ENCODE data around the gene PCNT.

Gene PCNT

DNA sequence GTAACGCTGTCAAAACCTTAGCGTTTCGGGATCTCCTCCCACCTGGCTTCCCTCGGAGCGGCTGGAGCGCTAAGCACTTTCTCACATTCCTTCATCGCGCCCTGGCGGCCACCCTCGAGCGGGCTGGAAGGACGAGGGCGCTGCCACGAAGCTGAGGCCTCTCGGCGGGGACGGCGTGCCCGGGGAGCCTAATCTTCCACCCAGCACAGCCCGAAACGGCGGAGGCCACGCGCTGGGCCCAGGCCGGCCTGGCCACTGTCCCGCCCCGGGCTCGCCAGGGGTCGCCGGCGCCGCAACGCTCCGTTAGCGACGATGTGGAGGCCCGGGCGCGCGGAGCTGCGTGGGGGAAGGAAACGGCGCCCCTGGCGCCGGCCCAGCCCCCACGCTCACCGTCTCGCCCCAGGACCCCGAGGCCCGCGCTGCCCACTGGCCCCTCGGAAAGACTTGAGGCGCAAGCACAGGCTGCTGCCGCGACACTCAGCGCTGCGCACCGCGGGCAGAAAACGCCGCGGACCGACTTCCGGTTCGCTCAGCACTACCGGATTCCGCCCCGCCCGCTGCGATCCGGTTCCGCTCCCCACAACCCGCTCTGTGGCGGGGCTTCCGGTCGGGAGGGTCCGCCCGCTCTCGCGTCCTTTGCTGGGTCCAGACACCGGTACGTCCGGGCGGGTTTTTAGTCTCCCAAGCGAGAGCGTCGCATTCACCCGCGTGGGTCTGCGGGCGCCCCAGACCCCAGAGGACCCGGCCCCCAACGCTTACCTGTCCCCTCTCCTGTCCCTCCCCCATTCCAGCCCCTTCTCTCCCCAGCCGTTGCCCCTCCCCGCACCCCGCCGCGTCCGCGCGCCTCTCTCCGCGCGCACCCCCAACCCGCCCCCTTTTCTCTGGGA is 38.0 kb upstream of the PCNT start, which contains the start of gene YBEY (continued):
- TF ChIP-seq, protein P1, sequence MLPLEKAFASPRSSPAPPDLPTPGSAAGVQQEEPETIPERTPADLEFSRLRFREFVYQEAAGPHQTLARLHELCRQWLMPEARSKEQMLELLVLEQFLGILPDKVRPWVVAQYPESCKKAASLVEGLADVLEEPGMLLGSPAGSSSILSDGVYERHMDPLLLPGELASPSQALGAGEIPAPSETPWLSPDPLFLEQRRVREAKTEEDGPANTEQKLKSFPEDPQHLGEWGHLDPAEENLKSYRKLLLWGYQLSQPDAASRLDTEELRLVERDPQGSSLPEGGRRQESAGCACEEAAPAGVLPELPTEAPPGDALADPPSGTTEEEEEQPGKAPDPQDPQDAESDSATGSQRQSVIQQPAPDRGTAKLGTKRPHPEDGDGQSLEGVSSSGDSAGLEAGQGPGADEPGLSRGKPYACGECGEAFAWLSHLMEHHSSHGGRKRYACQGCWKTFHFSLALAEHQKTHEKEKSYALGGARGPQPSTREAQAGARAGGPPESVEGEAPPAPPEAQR (tag by site-specific recombination; IDR thresholded peaks at IDR 0.05) = no peak
- no peak for TF ChIP-seq ZNF223 (tag by site-specific recombination; IDR thresholded peaks at IDR 0.05)
- no peak for TF ChIP-seq ZNF544 (tag by site-specific recombination; IDR thresholded peaks at IDR 0.05)

DNA sequence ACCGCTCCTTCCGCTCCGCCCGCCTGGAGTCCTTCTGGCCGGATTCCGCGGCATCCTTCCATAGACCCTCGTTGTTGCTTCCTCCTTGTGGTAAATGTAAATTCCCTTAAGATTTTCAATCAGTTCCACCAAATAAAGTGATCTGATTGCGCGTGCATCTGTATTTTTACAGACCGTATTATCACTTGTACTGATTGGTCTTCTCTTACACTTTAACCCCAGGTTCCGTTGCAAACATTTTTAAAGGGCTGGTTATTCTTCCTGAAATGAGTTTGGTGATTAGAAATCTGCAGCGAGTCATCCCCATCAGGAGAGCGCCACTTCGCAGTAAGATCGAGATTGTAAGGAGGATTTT is 37.3 kb upstream of the PCNT start:
- Histone ChIP-seq H3K9me3 (ENCODE audit: control insufficient read depth, insufficient read depth, low read depth, low read length) (no peaks in the 10 kb centered on the region), H3K36me3 (ENCODE audit: control insufficient read depth in 2 of 2, insufficient read depth in 1 of 2, low read length in 2 of 2) (peaks cover 14 to 46% of the 10 kb centered on the region in 2 experiments), H3K4me3 (ENCODE audit: low read depth, low read length) (peak overlapping the region; percentile 61), H3K4me1 (ENCODE audit: control insufficient read depth, insufficient read depth, low read length) (peaks cover 4% of the 10 kb centered on the region; the same call in 1 of the 2 replicates), H3K27ac (ENCODE audit: extremely low read depth, low read depth, low read length) (peak overlapping the region; percentile 81)
- ChIA-PET CTCF (no interaction called here), POLR2A (interaction anchor here (1.0 to 2.0 kb wide), 2 partner anchors 39 to 133 kb away, joined by 3 to 9 read pairs; no protein-coding TSS in a partner anchor)
- no peak for TF ChIP-seq ZNF16 (tag by site-specific recombination; IDR thresholded peaks at IDR 0.05; ENCODE audit: low read depth)
- TF ChIP-seq ZNF214 (tag by site-specific recombination; IDR thresholded peaks at IDR 0.05; ENCODE audit: borderline replicate concordance) = no peak
- TF ChIP-seq ZNF610 (tag by site-specific recombination; IDR thresholded peaks at IDR 0.05; ENCODE audit: borderline replicate concordance) = peak; percentile 14; the same call in 1 of the 2 replicates
- TF ChIP-seq IKZF3 (tag by site-specific recombination; IDR thresholded peaks at IDR 0.05) = peak; percentile 55; the same call in 1 of the 2 replicates
- TF ChIP-seq OVOL3 (tag by site-specific recombination; IDR thresholded peaks at IDR 0.05) = no peak
- no peak for TF ChIP-seq ZNF624 (tag by site-specific recombination; IDR thresholded peaks at IDR 0.05)
- TF ChIP-seq ZNF274 (IDR thresholded peaks at IDR 0.05; ENCODE audit: low read length) = no peak
- no peak for TF ChIP-seq ZNF274 (tag by site-specific recombination; IDR thresholded peaks at IDR 0.05; ENCODE audit: borderline replicate concordance)
- 0 out of 2 replicates have a peak, but pooled peaks have one; percentile 72 for TF ChIP-seq KLF10 (tag by site-specific recombination; IDR thresholded peaks at IDR 0.05)
- peak; percentile 89; the same call in 1 of the 2 replicates for TF ChIP-seq ZBTB17 (tag by site-specific recombination; IDR thresholded peaks at IDR 0.05)
- no peak for TF ChIP-seq KLF17 (tag by site-specific recombination; IDR thresholded peaks at IDR 0.05)

DNA sequence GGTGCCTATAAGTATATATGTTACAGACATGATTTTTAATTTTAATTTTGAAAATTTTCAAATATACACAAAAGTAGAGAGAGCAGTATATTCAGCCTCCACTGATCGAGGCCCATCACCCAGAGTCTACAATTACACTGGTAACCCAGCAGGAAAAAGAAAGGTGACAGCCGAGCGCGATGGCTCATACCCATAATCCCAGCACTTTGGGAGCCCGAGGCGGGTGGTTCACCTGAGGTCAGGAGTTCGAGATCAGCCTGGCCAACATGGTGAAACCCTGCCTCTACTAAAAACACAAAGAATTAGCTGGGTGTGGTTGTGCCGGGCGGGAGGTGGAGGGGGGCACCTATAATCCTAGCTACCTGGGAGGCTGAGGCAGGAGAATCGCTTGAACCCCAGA is 36.4 kb upstream of the PCNT start:
- TF ChIP-seq ZBTB49 (tag by site-specific recombination; IDR thresholded peaks at IDR 0.05; ENCODE audit: low read depth) = no peak
- TF ChIP-seq, protein P2, sequence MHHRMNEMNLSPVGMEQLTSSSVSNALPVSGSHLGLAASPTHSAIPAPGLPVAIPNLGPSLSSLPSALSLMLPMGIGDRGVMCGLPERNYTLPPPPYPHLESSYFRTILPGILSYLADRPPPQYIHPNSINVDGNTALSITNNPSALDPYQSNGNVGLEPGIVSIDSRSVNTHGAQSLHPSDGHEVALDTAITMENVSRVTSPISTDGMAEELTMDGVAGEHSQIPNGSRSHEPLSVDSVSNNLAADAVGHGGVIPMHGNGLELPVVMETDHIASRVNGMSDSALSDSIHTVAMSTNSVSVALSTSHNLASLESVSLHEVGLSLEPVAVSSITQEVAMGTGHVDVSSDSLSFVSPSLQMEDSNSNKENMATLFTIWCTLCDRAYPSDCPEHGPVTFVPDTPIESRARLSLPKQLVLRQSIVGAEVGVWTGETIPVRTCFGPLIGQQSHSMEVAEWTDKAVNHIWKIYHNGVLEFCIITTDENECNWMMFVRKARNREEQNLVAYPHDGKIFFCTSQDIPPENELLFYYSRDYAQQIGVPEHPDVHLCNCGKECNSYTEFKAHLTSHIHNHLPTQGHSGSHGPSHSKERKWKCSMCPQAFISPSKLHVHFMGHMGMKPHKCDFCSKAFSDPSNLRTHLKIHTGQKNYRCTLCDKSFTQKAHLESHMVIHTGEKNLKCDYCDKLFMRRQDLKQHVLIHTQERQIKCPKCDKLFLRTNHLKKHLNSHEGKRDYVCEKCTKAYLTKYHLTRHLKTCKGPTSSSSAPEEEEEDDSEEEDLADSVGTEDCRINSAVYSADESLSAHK (tag by site-specific recombination; IDR thresholded peaks at IDR 0.05) = no peak
- TF ChIP-seq ZNF513 (tag by site-specific recombination; IDR thresholded peaks at IDR 0.05) = no peak
- Histone ChIP-seq H3K9me3 (ENCODE audit: control insufficient read depth, insufficient read depth, low read depth, low read length) (no peaks in the 10 kb centered on the region), H3K36me3 (ENCODE audit: control insufficient read depth in 2 of 2, insufficient read depth in 1 of 2, low read length in 2 of 2) (peaks cover 7 to 45% of the 10 kb centered on the region in 2 experiments), H3K4me1 (ENCODE audit: control insufficient read depth, insufficient read depth, low read length) (peaks cover 4% of the 10 kb centered on the region; the same call in 1 of the 2 replicates), H3K4me3 (ENCODE audit: low read depth, low read length) (no peak overlapping the region), H3K27ac (ENCODE audit: extremely low read depth, low read depth, low read length) (no peak overlapping the region)
- ChIA-PET POLR2A (no interaction called here), CTCF (no interaction called here)

Measured in HEK293 (cell line).